CD4-positive, alpha-beta T cell treated with Interleukin-6 at 100 ng/mL for 8 hours (primary cell): ENCODE results near the gene PLRG1.

Experiments
- DNase-seq: peaks from one replicate; pipeline ENCODE4 v3.0.0-alpha.2; 2020; ENCODE audit warnings: mixed read lengths, low spot score

The PLRG1 gene

DNA sequence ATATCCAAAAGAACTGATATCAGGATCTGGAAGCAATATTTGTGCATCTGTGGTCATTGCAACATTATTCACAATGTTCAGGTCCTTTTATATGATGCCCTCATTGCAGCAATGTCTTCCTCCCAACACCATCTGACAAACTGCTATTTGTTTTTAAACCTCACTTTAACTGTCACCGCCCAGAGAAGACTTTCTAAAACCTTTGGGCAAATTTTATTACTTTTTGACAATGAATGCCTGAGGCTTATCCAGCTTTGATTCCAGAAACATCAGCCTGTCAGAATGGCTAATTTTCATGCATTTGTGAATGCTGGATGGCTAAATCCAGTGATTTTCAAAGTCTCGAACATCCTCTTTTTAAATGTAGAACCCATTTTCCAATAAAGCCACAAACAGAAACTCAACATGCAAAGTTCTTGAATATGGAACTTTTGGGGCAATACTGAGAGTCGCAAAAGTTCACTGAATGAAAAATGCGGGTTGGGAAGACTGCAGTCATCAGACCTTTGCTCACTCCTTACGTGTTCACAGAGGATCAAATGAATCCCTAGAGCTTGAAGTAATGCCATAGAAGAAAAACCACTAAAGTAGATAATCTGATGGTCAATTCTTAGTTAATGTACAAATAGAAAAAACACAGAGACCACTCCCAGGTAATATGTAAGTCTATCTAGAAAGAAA is 23.1 kb upstream of the PLRG1 start:
- no peak for DNase-seq

DNA sequence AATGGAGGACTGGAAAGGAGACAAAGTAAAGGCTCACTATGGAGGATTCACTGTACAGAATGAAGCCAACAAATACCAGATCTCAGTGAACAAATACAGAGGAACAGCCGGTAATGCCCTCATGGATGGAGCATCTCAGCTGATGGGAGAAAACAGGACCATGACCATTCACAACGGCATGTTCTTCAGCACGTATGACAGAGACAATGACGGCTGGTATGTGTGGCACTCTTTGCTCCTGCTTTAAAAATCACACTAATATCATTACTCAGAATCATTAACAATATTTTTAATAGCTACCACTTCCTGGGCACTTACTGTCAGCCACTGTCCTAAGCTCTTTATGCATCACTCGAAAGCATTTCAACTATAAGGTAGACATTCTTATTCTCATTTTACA is 19.4 kb upstream of the PLRG1 start:
- no peak for DNase-seq

DNA sequence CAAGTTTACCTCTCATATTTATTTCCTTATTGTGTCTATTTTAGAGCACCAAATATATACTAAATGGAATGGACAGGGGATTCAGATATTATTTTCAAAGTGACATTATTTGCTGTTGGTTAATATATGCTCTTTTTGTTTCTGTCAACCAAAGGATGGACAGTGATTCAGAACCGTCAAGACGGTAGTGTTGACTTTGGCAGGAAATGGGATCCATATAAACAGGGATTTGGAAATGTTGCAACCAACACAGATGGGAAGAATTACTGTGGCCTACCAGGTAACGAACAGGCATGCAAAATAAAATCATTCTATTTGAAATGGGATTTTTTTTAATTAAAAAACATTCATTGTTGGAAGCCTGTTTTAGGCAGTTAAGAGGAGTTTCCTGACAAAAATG is 18.8 kb upstream of the PLRG1 start:
- no peak for DNase-seq

DNA sequence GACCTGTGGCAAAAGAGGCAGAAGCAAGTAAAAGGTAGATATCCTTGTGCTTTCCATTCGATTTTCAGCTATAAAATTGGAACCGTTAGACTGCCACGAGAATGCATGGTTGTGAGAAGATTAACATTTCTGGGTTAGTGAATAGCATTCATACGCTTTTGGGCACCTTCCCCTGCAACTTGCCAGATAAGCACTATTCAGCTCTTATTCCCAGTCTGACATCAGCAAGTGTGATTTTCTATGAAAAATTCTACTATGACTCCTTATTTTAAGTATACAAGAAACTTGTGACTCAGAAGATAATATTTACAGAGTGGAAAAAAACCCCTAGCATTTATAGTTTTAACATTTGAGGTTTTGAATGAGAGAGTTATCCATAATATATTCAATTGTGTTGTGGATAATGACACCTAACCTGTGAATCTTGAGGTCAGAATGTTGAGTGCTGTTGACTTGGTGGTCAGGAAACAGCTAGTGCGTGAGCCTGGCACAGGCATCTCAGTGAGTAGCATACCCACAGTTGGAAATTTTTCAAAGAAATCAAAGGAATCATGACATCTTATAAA is 16.5 kb upstream of the PLRG1 start:
- no peak for DNase-seq

- no peak for DNase-seq
These were observed 15.5 kb upstream of the PLRG1 start for GRCh38 chr4:154565704-154566103.

DNA sequence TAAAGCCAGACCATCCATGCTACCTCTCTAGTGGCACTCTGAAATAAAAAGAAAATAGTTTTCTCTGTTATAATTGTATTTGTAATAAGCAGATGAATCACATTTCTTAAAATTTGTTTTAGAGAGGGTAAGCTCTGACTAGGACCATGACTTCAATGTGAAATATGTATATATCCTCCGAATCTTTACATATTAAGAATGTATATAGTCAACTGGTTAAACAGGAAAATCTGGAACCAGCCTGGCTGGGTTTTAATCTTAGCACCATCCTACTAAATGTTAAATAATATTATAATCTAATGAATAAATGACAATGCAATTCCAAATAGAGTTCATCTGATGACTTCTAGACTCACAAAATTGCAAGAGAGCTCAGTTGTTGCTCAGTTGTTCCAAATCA is 14.1 kb upstream of the PLRG1 start:
- DNase-seq, result no peak

DNA sequence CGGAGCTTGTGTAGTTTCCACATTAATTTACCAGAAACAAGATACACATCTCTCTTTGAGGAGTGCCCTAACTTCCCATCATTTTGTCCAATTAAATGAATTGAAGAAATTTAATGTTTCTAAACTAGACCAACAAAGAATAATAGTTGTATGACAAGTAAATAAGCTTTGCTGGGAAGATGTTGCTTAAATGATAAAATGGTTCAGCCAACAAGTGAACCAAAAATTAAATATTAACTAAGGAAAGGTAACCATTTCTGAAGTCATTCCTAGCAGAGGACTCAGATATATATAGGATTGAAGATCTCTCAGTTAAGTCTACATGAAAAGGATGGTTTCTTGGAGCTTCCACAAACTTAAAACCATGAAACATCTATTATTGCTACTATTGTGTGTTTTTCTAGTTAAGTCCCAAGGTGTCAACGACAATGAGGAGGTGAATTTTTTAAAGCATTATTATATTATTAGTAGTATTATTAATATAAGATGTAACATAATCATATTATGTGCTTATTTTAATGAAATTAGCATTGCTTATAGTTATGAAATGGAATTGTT is 12.6 kb upstream of the PLRG1 start, which contains the start of gene FGB:
FGB (plus strand) TSS at position 315 of the 558 bp plus-strand sequence; CDS start at position 323, 8 bp downstream.
- DNase-seq, result no peak

DNA sequence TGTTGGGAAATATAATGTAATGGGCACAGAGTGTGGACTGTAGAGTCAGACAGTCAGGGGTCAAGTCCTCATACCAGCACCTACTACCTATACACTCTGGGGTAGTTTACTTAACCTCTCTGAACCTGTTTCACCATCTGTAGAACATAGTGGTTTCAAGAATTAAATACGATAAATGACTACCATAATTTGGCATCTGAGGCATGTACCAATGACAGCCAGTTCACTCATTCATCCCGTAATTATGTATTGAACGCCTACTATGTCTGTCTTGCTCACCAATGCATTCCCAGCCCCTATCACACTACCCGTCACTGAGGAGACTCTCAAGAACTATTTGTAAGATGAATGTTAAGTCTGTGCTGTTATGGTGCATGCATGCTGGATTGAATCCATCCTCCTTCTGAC is 10.6 kb upstream of the PLRG1 start:
- DNase-seq, result no peak

DNA sequence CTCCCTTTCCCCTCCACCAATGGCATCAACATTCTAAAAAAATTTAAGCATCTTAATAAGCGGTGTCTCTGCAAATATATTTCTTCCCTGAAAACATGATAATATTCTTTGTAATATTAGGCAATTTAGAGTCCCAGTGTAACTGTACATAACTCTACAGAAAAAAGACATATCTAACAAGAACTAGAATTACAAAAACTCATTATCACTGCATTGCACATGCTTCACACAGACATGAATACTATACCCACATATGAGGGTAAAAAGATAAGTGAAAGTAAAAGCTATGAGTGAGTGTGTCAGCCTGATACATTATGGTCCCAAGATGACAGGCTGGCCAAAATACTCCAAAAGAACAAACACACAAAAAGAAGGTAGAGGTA is 10.2 kb upstream of the PLRG1 start:
- DNase-seq, result no peak

DNA sequence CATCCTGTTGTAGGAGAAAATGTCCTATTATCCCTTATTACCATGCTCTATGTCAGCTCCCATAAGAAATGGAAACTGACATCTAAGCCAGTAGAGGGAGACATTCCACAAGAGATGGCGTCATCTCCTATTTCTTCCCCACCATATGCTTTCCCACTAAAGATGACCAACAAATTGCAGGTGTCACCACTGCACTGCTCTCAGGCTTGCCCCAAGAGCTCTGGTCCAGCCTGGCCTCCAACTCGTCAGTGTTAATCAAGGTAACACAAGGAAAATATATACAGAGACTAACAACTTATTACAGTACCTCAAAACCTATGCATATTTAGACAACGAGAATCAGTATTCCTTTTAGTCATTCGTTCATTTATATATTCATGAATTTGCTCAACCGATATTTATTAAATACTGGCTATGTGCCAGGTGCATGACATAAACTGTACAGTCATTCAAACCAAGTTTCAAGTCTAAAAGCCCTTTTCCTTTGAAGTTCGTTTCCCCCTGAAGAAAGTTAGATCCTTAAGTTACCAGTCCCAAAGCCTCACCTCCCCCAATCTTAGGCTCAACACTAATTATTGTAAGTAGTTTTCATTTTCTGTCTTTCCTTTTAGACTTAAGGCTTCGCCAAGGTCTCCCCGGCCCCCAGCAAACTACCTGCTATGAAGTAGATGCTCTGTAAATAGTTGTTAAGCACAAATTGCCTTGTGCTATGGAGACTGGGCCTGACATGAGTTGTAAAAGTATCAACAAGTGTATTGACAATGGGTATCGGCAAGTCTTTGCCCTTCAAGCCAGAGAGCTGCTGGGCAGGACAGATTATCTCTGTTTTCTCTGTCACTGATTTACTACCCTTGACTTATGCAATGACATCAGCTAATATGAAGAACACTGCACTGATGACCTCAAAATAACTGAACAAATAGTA is 9.6 kb upstream of the PLRG1 start:
- no peak for DNase-seq

GRCh38 chr4:154559141-154559493 is 8.9 kb upstream of the PLRG1 start:
- no peak for DNase-seq

- DNase-seq, result peak; percentile 73
These were observed 1.9 kb upstream of the PLRG1 start for GRCh38 chr4:154551872-154552686.

DNA sequence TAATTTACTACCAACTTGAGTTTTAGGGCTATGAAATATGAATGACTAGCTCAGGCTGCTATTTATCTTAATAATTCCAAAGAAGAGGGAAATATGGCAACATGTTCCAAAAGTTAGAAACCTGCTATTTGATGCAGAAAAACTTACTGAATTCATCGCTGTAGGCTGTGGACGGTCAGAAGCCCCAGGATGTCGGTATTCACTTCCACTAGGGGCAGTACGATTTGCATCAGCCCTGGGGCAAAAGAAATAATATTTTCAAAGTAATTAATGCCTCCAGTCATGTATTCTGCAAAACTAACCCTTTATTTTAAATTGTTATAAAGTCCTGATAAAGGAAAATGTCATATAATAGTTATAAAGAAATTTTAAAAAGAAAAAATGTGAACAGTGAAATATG is 4.5 kb downstream of the PLRG1 start:
- no peak for DNase-seq

- DNase-seq, result no peak
These were observed 7.8 kb downstream of the PLRG1 start for GRCh38 chr4:154542271-154542879.

DNA sequence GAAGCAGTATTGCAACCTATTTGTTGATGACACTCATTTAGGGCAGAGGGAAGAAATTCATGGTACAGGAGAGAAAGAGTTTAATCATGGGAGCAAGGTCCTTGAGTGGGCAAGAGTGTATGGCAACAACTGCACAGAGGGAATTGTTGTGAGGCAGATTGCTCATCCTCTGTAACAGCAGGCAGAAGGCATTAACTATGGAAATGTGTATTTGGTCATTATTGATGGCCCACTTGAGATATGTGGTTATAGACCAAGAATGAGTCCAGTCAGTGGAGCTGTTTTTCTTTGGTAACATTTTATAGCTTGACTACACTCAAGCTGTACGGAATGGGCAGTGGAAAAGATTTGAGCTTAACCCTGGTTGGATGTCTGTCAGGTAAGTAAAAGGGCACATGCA is 15.9 kb downstream of the PLRG1 start:
- DNase-seq, result no peak

- DNase-seq, result no peak
These were observed 20.3 kb downstream of the PLRG1 start for GRCh38 chr4:154529728-154530519.

- DNase-seq, result no peak
These were observed 21.3 kb downstream of the PLRG1 start for GRCh38 chr4:154528869-154529268.

DNA sequence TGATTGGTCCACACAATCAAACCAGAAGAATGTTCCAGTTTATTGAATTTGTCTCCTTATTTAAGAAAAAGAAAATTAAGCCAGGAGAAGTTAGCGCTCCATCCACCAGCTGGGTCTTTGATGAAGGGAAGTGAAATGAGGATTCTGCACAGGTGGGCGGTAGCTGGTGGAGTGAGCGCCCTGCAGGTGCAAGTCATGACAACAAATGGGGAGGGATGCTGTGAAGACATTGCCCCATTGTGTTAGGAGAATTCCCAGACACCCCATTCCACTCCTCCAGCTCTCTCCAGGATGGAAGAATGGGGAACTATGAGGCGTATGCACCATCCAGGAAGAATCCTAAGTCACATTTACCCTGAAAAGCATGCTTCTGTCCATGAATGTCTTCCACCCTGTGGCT is 22.9 kb downstream of the PLRG1 start:
- DNase-seq, result no peak

GRCh38 chr4:154526151-154526550 is 24.0 kb downstream of the PLRG1 start:
- no peak for DNase-seq

- DNase-seq, result no peak
These were observed 28.6 kb downstream of the PLRG1 start for GRCh38 chr4:154521607-154522006.

DNA sequence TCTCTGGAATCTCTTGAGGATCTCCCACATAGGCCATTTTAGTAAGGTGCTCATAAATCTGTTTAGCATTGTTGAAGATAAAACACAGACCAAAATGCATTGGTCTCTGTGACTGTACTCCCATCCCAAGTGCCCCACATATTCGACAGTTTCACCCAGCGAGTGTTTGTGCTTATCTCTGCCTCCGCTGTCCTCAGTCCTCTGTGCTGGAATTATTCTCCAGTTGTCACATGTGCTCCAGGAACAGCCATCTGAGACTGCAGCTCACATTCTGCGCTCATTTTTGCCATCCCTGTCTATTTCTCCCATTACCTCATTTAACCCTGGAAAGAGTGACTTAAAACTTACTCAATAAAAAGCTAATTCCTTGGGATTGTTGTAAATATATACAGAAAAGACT is 31.0 kb downstream of the PLRG1 start:
- no peak for DNase-seq
